ENCODE measurements around the gene TRPM2. TPM values are rescaled to one million over a fixed set of nuclear protein-coding genes. Genes with fewer than 3 reads are reported as not detected.

TRPM2 gene
- total and polyA plus RNA-seq, 2 of the 13 experiments (the other 11 are each of a cell fraction or from before 2014, with no cell fraction given), result 0.07 to 0.20 TPM

GRCh38 chr21:44347911-44348451 lies 5.4 kb upstream of the TRPM2 start (continued):
- TF ChIP-seq MXD3 (CRISPR knock-in tag; IDR thresholded peaks at IDR 0.05), result no peak
- TF ChIP-seq MYC (CRISPR knock-in tag; IDR thresholded peaks at IDR 0.05; ENCODE audit: borderline replicate concordance), result 0 out of 2 replicates have a peak, but pooled peaks have one; percentile 18
- peak; percentile 72 for TF ChIP-seq MNT (IDR thresholded peaks at IDR 0.05)

- peaks cover 3 to 23% of the 10 kb centered on the region in 2 experiments; a peak in 4 of 5 replicates for H3K27me3 ChIP-seq (ENCODE audit: control insufficient read depth in 1 of 2, insufficient read depth in 2 of 2, low read length in 2 of 2)
- no peaks in the 10 kb centered on the region for H3K9me3 ChIP-seq (ENCODE audit: low read length)
- H3K9ac ChIP-seq (ENCODE audit: insufficient read depth, low read depth, low read length), result no peak overlapping the region
- ChIA-PET CTCF (ENCODE audit: low intra/inter-chr PET ratio, low total read pairs) (no interaction called here), POLR2A (no interaction called here)
- no peaks in the 10 kb centered on the region for H4K20me1 ChIP-seq (ENCODE audit: insufficient read depth, low read length)
- in situ Hi-C loops (cut with HindIII; ENCODE audit: extremely low pct_ligation_motif_present, low pct_unique_long_range_greater_than_20kb) (no loop called here), intact Hi-C loops (cut with micrococcal nuclease; ENCODE audit: unreplicated experiment) (no loop called here)
- H3K4me2 ChIP-seq (ENCODE audit: low read depth, low read length), result no peak overlapping the region
- FAIRE-seq (no peak), DNase-seq (ENCODE audit: low spot score) (no peak), ATAC-seq (peak; percentile 17; the same call in 2 of the 3 replicates)
- no peaks in the 10 kb centered on the region for H3K36me3 ChIP-seq (replicated peaks in 1 of 2; ENCODE audit: control insufficient read depth in 1 of 2, insufficient read depth in 2 of 2, low read length in 2 of 2)
- BruUV-seq (replicated peaks), result no TSS peak
- H3K4me3 ChIP-seq (replicated peaks in 1 of 3; ENCODE audit: insufficient read depth in 1 of 3, low read depth in 2 of 3, low read length in 3 of 3), result no peak overlapping the region
- peaks cover 5% of the 10 kb centered on the region; the same call in 1 of the 2 replicates for H3K4me1 ChIP-seq (ENCODE audit: insufficient read depth, low read length)
- no peak overlapping the region for H3K27ac ChIP-seq (ENCODE audit: extremely low read length, insufficient read depth, low read length)
- TF ChIP-seq ZNF296 (CRISPR knock-in tag; conservative IDR thresholded peaks at IDR 0.05), result no peak
- no peak for TF ChIP-seq ZNF614 (CRISPR knock-in tag; IDR thresholded peaks at IDR 0.05; ENCODE audit: borderline replicate concordance)
- no peak for TF ChIP-seq KDM5B (CRISPR knock-in tag; IDR thresholded peaks at IDR 0.05; ENCODE audit: borderline replicate concordance)
- TF ChIP-seq ASH2L (IDR thresholded peaks at IDR 0.05; ENCODE audit: insufficient read length, low read depth, low read length), result no peak
- H3K79me2 ChIP-seq (ENCODE audit: insufficient read depth, low read length), result no peaks in the 10 kb centered on the region
- H2AFZ ChIP-seq (ENCODE audit: low read length), result no peak overlapping the region
- WGBS (ENCODE audit: low lambda C conversion rate), result 79% methylated on average over 9 of the region's 19 CpGs
Measured at GRCh38 chr21:44348861-44349260, 4.6 kb upstream of the TRPM2 start.

Measured in HepG2 (cell line).